Endodermal cell (in vitro differentiated cells): ENCODE data around the gene SMARCA1. TPM values are rescaled to one million over a fixed set of nuclear protein-coding genes. Genes with fewer than 3 reads are reported as not detected.

Experiments
- DNase-seq: peaks from one replicate; pipeline ENCODE4 v3.0.0-alpha.2; 2017
- H3K27ac ChIP-seq: 2 replicates; pipeline ENCODE4 v1.5.1; 2013; ENCODE audit warnings: mild to moderate bottlenecking, low read depth, low read length, moderate library complexity
- H3K27me3 ChIP-seq: 2 replicates; pipeline ENCODE4 v1.6.1; 2013; ENCODE audit warnings: mild to moderate bottlenecking, low read length, moderate library complexity; ENCODE audit not compliant: insufficient read depth, control insufficient read depth, poor library complexity, severe bottlenecking
- H3K36me3 ChIP-seq: 2 replicates; pipeline ENCODE4 v1.7.0; 2013; ENCODE audit warnings: mild to moderate bottlenecking, low read length, moderate library complexity; ENCODE audit not compliant: control insufficient read depth, insufficient read depth
- H3K4me1 ChIP-seq: one replicate; pipeline ENCODE4 v1.7.0; 2013; ENCODE audit warnings: low read length; ENCODE audit not compliant: control insufficient read depth, insufficient read depth
- H3K4me3 ChIP-seq: 2 replicates; pipeline ENCODE4 v1.5.1; 2013; ENCODE audit warnings: mild to moderate bottlenecking, low read length, moderate library complexity
- H3K9ac ChIP-seq: 2 replicates; pipeline ENCODE4 v1.6.1; 2013; ENCODE audit warnings: mild to moderate bottlenecking, low read length, moderate library complexity; ENCODE audit not compliant: poor library complexity, severe bottlenecking; ENCODE audit errors: extremely low read depth
- H3K9me3 ChIP-seq: 2 replicates; pipeline ENCODE4 v1.6.1; 2013; ENCODE audit warnings: mild to moderate bottlenecking, low read length, moderate library complexity; ENCODE audit not compliant: control insufficient read depth
- H3K27ac Mint-ChIP-seq: 2 replicates; pipeline ENCODE4 v1.8.0; 2020; ENCODE audit warnings: mixed read lengths
- H3K27me3 Mint-ChIP-seq: 2 replicates; pipeline ENCODE4 v1.8.0; 2021; ENCODE audit warnings: mild to moderate bottlenecking, mixed read lengths; ENCODE audit not compliant: insufficient read depth
- H3K36me3 Mint-ChIP-seq: 2 replicates; pipeline ENCODE4 v1.8.0; 2020; ENCODE audit warnings: low read depth, mixed read lengths
- H3K4me1 Mint-ChIP-seq: 2 replicates; pipeline ENCODE4 v1.8.0; 2020; ENCODE audit warnings: mixed read lengths
- H3K4me3 Mint-ChIP-seq: 2 replicates; pipeline ENCODE4 v1.8.0; 2020; ENCODE audit warnings: mild to moderate bottlenecking, moderate library complexity, mixed read lengths
- H3K9me3 Mint-ChIP-seq: 2 replicates; pipeline ENCODE4 v1.8.0; 2020; ENCODE audit warnings: mild to moderate bottlenecking, mixed read lengths
- CTCF ChIP-seq: fragments of 200-600 bp; sonication (generic); conservative IDR thresholded peaks from 2 replicates; pipeline ENCODE4 v1.5.0; 2021; ENCODE audit warnings: antibody characterized with exemption, mild to moderate bottlenecking
- WGBS, 2 experiments: methylation state at CpG; one replicate each; pipeline versions ENCODE4 v1.1.5 to v1.1.7; 2013; ENCODE audit warnings: missing lambda C conversion rate in 2 of 2, mixed read lengths in 1 of 2; ENCODE audit not compliant: insufficient coverage in 1 of 2, insufficient read length in 1 of 2; 5-methylcytosine and 5-hydroxymethylcytosine counted together
- total RNA-seq, 2 donors: library from RNA; stranded (reverse); fragmentation: NEBNext Ultra II Directional in 1 of 2; extraction: Animal tissue kit (Norgen Biotek cat#: 25700) in 1 of 2; gene quantifications; 2 replicates in 1 of 2; 3 replicates in 1 of 2; pipeline ENCODE4 v1.2.1, GENCODE V29; 2021

SMARCA1 gene
- total RNA-seq, 2 donors from 2014 or later, result 83.3 to 146 TPM

- peaks cover 29% of the 10 kb centered on the region for H3K36me3 ChIP-seq
- Mint-ChIP-seq H3K27ac (no peak overlapping the region), H3K4me1 (no peaks in the 10 kb centered on the region), H3K9me3 (peaks cover 3% of the 10 kb centered on the region), H3K4me3 (no peak overlapping the region), H3K27me3 (no peaks in the 10 kb centered on the region), H3K36me3 (peaks cover 73% of the 10 kb centered on the region)
- H3K27ac ChIP-seq, result no peak overlapping the region
- no peak overlapping the region for H3K9ac ChIP-seq
- no peaks in the 10 kb centered on the region for H3K4me1 ChIP-seq
- WGBS, 2 experiments, result 97 to 100% methylated on average over 3 to 6 of the region's 6 CpGs
- H3K9me3 ChIP-seq, result no peaks in the 10 kb centered on the region
- no peak overlapping the region for H3K4me3 ChIP-seq
- TF ChIP-seq CTCF, result no peak
- DNase-seq, result no peak
- no peaks in the 10 kb centered on the region for H3K27me3 ChIP-seq
Measured at GRCh38 chrX:129452523-129452922, 70.8 kb downstream of the SMARCA1 start.

GRCh38 chrX:129450123-129450522 lies 73.2 kb downstream of the SMARCA1 start:
- no peaks in the 10 kb centered on the region for H3K4me1 Mint-ChIP-seq
- H3K4me3 ChIP-seq, result no peak overlapping the region
- peaks cover 33% of the 10 kb centered on the region for H3K36me3 ChIP-seq
- no peak for DNase-seq
- TF ChIP-seq CTCF, result no peak
- H3K9me3 ChIP-seq, result no peaks in the 10 kb centered on the region
- H3K9me3 Mint-ChIP-seq, result no peaks in the 10 kb centered on the region
- H3K4me1 ChIP-seq, result no peaks in the 10 kb centered on the region
- no peaks in the 10 kb centered on the region for H3K27me3 ChIP-seq
- H3K9ac ChIP-seq, result no peak overlapping the region
- H3K27ac ChIP-seq, result no peak overlapping the region
- peaks cover 61% of the 10 kb centered on the region for H3K36me3 Mint-ChIP-seq
- no peaks in the 10 kb centered on the region for H3K27me3 Mint-ChIP-seq
- 90% methylated on average over 2 of the region's 4 CpGs; no CpG with 5 or more reads in 1 of the 2 experiments for WGBS, 2 experiments
- H3K27ac Mint-ChIP-seq, result no peak overlapping the region
- H3K4me3 Mint-ChIP-seq, result no peak overlapping the region

GRCh38 chrX:129449148-129449547 lies 74.1 kb downstream of the SMARCA1 start:
- Histone ChIP-seq H3K4me1 (no peaks in the 10 kb centered on the region), H3K4me3 (no peak overlapping the region), H3K36me3 (peaks cover 33% of the 10 kb centered on the region), H3K9me3 (no peaks in the 10 kb centered on the region), H3K27ac (no peak overlapping the region), H3K27me3 (no peaks in the 10 kb centered on the region), H3K9ac (no peak overlapping the region)
- H3K27me3 Mint-ChIP-seq, result no peaks in the 10 kb centered on the region
- WGBS, 2 experiments, result 95% methylated on average over 2 of the region's 2 CpGs; no CpG with 5 or more reads in 1 of the 2 experiments
- H3K4me3 Mint-ChIP-seq, result no peak overlapping the region
- H3K4me1 Mint-ChIP-seq, result peaks cover 8% of the 10 kb centered on the region
- no peak for DNase-seq
- no peaks in the 10 kb centered on the region for H3K9me3 Mint-ChIP-seq
- peaks cover 61% of the 10 kb centered on the region for H3K36me3 Mint-ChIP-seq
- no peak overlapping the region for H3K27ac Mint-ChIP-seq
- TF ChIP-seq CTCF, result peak; percentile 48
